Activated naive CD8-positive, alpha-beta T cell treated with anti-CD3 and anti-CD28 coated beads, Interleukin-2, amount 10 ng/mL, durations not matched to agents 7 days and 5 days (primary cell): ENCODE data around the gene CELF2. TPM values are rescaled to one million over a fixed set of nuclear protein-coding genes. Genes with fewer than 3 reads are reported as not detected.

Experiments
- ATAC-seq: fragments of 150-1000 bp; cut with Tn5 transposase; one replicate; pipeline ENCODE4 v1.10.0; 2021; ENCODE audit warnings: low read depth, moderate library complexity
- POLR2A ChIA-PET: fragments of 350-600 bp; sonication (Branson Sonifier 250); formaldehyde crosslinking; loops from one replicate; lab custom pipeline; 2021; ENCODE audit warnings: antibody characterized with exemption; lab: Charles Lee
- DNase-seq: peaks from one replicate; pipeline ENCODE4 v3.0.0; 2021
- H3K27ac Mint-ChIP-seq: one replicate; pipeline ENCODE4 v1.8.0; 2022; ENCODE audit warnings: mild to moderate bottlenecking, mixed read lengths
- H3K27me3 Mint-ChIP-seq: one replicate; pipeline ENCODE4 v1.8.0; 2022; ENCODE audit warnings: mild to moderate bottlenecking, moderate library complexity, mixed read lengths
- H3K36me3 Mint-ChIP-seq: one replicate; pipeline ENCODE4 v1.8.0; 2021; ENCODE audit warnings: mild to moderate bottlenecking, mixed read lengths
- H3K4me1 Mint-ChIP-seq: one replicate; pipeline ENCODE4 v1.8.0; 2021; ENCODE audit warnings: mixed read lengths
- H3K4me3 Mint-ChIP-seq: one replicate; pipeline ENCODE4 v1.8.0; 2022; ENCODE audit warnings: mild to moderate bottlenecking, moderate library complexity, mixed read lengths
- H3K9me3 Mint-ChIP-seq: one replicate; pipeline ENCODE4 v1.8.0; 2021; ENCODE audit warnings: mixed read lengths
- total RNA-seq, 2 experiments: library from RNA; stranded (reverse); gene quantifications; one replicate each; pipeline ENCODE4 v1.2.3, GENCODE V29; 2021

CELF2 gene
- total RNA-seq, 2 experiments from 2014 or later = 168 TPM

- H3K27me3 Mint-ChIP-seq = no peaks in the 10 kb centered on the region
- POLR2A ChIA-PET = no interaction called here
- no peak overlapping the region for H3K4me3 Mint-ChIP-seq
- no peak overlapping the region for H3K27ac Mint-ChIP-seq
- peaks cover 2% of the 10 kb centered on the region for H3K36me3 Mint-ChIP-seq
- H3K9me3 Mint-ChIP-seq = no peaks in the 10 kb centered on the region
- no peaks in the 10 kb centered on the region for H3K4me1 Mint-ChIP-seq
- ATAC-seq (no peak), DNase-seq (no peak)
These were observed 71.0 kb downstream of the CELF2 start for GRCh38 chr10:11088709-11089108.

- Mint-ChIP-seq H3K9me3 (no peaks in the 10 kb centered on the region), H3K4me3 (no peak overlapping the region), H3K36me3 (peaks cover 2% of the 10 kb centered on the region), H3K27ac (no peak overlapping the region), H3K4me1 (no peaks in the 10 kb centered on the region), H3K27me3 (no peaks in the 10 kb centered on the region)
- no peak for ATAC-seq
- DNase-seq = no peak
- POLR2A ChIA-PET = no interaction called here
These were observed 71.6 kb downstream of the CELF2 start for GRCh38 chr10:11089272-11089671.

DNA sequence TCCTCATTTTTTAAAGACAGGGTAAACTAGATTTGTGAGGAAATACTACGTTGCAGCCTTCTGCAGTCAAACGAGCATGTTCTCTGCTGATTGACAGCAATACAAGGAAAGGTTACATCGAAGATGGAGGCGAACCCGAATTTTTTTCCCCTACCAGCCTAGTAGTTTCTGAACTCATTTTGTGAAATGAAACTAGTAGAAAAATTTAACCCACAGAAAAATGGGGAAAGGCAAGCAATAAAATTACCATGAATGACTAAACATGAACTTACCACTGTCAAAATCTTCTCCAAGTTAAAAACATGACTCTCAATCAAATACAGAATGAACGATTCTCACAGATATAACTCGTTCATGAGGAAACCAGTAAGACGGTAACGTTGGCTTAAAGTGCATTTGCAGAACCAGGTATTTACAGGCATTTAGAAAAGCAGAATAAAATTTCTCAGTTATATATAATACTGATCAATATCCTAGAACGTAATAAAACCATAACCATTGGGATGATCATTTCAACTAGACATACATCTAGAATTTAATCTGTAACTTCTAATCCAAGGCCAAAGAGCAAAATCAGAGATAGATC is 73.9 kb downstream of the CELF2 start:
- ATAC-seq (no peak), DNase-seq (no peak)
- H3K27ac Mint-ChIP-seq = no peak overlapping the region
- no peaks in the 10 kb centered on the region for H3K4me1 Mint-ChIP-seq
- H3K4me3 Mint-ChIP-seq = no peak overlapping the region
- H3K36me3 Mint-ChIP-seq = peaks cover 2% of the 10 kb centered on the region
- peaks cover 6% of the 10 kb centered on the region for H3K27me3 Mint-ChIP-seq
- no peaks in the 10 kb centered on the region for H3K9me3 Mint-ChIP-seq
- POLR2A ChIA-PET = no interaction called here

DNA sequence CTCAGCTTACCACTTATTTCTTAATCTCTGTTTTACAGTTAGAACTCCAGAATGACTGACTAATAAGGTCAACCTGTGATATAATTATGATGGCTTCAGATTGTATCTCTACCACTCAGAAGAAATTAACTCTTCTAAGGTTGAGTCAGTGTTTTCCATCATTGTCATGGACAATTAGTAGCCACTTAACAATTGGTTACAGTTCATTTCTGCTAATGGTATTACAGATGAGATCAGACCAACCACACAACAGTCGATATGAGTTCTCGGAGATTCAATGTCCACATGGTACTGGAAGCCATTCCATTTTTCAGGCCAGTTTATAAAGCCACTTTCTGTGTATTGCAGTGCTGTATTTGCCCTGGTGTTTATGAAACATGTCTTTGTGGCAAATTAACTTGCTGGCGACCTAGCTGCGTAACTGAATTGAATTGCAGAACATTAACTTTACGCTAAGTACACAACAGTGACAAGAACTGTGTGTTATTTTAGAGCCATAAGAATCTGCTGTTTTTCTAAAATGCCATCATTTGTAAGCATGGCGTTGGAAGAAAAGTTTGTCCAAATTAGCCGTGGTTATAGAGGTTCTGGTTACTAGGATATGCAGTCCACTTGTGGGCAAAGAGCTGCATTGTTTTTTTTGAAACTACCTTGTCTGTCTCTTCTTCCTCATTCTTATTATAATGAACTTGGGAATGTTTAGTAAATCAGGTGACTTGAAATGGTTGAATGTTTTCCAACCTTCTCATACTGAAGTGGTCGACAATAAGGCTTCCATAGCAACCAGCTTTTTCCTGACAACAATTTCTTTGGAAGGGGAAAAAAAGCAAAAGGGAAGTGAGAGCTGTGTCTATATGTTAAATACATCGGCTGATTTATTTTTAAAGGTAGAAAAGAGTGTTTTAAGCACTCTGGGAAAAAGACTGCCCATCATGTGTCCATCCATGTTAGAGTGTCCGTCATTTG is 76.4 kb downstream of the CELF2 start:
- Mint-ChIP-seq H3K27me3 (peaks cover 11% of the 10 kb centered on the region), H3K9me3 (no peaks in the 10 kb centered on the region), H3K4me3 (no peak overlapping the region), H3K27ac (no peak overlapping the region), H3K4me1 (no peaks in the 10 kb centered on the region), H3K36me3 (peaks cover 2% of the 10 kb centered on the region)
- ATAC-seq = no peak
- no peak for DNase-seq
- POLR2A ChIA-PET = no interaction called here

GRCh38 chr10:11095374-11095801 is 77.7 kb downstream of the CELF2 start:
- Mint-ChIP-seq H3K27me3 (peaks cover 11% of the 10 kb centered on the region), H3K4me3 (no peak overlapping the region), H3K36me3 (peaks cover 2% of the 10 kb centered on the region), H3K9me3 (no peaks in the 10 kb centered on the region), H3K4me1 (no peaks in the 10 kb centered on the region), H3K27ac (no peak overlapping the region)
- DNase-seq (no peak), ATAC-seq (no peak)
- POLR2A ChIA-PET = no interaction called here

DNA sequence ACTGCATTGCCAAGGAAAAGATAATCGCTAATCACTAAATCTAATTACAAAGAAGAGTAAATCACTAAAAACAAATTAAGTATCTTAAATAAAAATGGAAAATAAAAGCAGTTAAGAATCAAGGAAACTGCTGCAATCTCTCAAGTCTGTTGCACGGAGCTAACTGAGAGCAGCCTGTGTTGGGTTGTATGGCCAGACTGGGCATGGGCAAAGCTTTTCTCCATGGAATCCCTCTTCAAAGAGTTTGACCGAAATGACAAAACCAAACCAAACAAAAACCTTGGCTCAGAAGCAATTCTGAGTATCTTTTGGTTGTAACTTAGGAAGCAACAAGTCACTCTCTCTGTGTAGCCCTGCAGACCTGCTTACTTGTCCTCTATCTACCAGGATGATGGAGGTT is 78.8 kb downstream of the CELF2 start:
- Mint-ChIP-seq H3K36me3 (peaks cover 2% of the 10 kb centered on the region), H3K27me3 (peaks cover 11% of the 10 kb centered on the region), H3K4me1 (no peaks in the 10 kb centered on the region), H3K4me3 (no peak overlapping the region), H3K27ac (no peak overlapping the region), H3K9me3 (no peaks in the 10 kb centered on the region)
- no peak for DNase-seq
- no peak for ATAC-seq
- POLR2A ChIA-PET = no interaction called here

DNA sequence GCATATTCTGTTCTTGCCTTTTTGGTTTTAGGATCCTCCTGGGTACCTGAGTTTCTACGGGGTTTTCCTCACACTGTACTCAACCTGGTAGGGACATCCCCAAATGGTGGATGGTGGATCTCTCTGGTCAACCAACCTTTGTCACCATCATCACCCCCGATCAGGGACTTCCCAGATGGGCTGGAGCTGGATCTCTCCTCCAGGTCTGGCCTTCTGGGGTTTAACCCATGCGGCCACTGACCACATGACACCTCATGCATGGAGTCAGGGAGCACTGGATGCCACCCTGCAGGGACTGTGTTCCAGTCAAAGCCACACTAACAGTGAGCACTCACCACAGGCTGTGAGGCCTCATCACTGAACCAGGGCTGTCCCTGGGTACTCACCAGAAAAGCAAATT is 80.0 kb downstream of the CELF2 start:
- Mint-ChIP-seq H3K4me1 (no peaks in the 10 kb centered on the region), H3K4me3 (no peak overlapping the region), H3K36me3 (peaks cover 2% of the 10 kb centered on the region), H3K27me3 (peaks cover 17% of the 10 kb centered on the region), H3K27ac (no peak overlapping the region), H3K9me3 (no peaks in the 10 kb centered on the region)
- POLR2A ChIA-PET = no interaction called here
- DNase-seq (no peak), ATAC-seq (no peak)

DNA sequence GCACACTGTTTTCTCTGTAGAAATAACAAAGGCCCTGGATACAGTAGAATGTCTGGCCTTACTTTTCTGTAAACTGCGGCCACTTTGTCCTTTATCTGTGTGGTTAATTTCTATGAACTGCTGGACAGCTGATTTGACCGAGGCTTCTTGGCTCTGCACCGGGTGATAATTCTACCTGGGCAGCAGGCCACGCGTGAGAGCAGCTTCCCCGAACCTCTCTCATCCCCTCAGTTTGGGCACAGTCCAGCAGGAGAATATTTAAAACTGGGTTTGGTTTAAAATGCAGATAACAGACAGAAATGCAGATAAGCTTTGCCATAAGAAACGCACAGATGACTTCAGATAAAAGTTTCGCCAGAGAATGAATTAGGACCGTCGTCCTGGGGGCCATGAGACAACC is 81.0 kb downstream of the CELF2 start:
- no peak overlapping the region for H3K4me3 Mint-ChIP-seq

GRCh38 chr10:11104772-11105675 is 87.4 kb downstream of the CELF2 start:
- POLR2A ChIA-PET = interaction anchor here (0.6 to 1.1 kb wide), 2 partner anchors 40 to 59 kb away, joined by 3 to 4 read pairs; no protein-coding TSS in a partner anchor
- Mint-ChIP-seq H3K4me1 (peaks cover 16% of the 10 kb centered on the region), H3K9me3 (no peaks in the 10 kb centered on the region), H3K27me3 (peaks cover 11% of the 10 kb centered on the region), H3K36me3 (peaks cover 7% of the 10 kb centered on the region), H3K27ac (peak overlapping the region; percentile 63), H3K4me3 (peak overlapping the region; percentile 44)
- ATAC-seq (peak; percentile 68), DNase-seq (no peak)

More for the DNA sequence above, 81.0 kb downstream of the CELF2 start:
- ATAC-seq = no peak
- DNase-seq = no peak
- no peak overlapping the region for H3K27ac Mint-ChIP-seq
- POLR2A ChIA-PET = no interaction called here
- no peaks in the 10 kb centered on the region for H3K4me1 Mint-ChIP-seq
- H3K36me3 Mint-ChIP-seq = peaks cover 4% of the 10 kb centered on the region
- H3K9me3 Mint-ChIP-seq = no peaks in the 10 kb centered on the region
- peaks cover 19% of the 10 kb centered on the region for H3K27me3 Mint-ChIP-seq

- Mint-ChIP-seq H3K4me1 (peaks cover 16% of the 10 kb centered on the region), H3K4me3 (no peak overlapping the region), H3K27ac (peak overlapping the region; percentile 63), H3K36me3 (peaks cover 11% of the 10 kb centered on the region), H3K27me3 (peaks cover 11% of the 10 kb centered on the region), H3K9me3 (no peaks in the 10 kb centered on the region)
- no peak for ATAC-seq
- POLR2A ChIA-PET = interaction anchor here (0.6 to 1.1 kb wide), 3 partner anchors 39 to 60 kb away, joined by 3 to 6 read pairs (median 4); no protein-coding TSS in a partner anchor
- no peak for DNase-seq
These were observed 88.0 kb downstream of the CELF2 start for GRCh38 chr10:11105676-11106004.

DNA sequence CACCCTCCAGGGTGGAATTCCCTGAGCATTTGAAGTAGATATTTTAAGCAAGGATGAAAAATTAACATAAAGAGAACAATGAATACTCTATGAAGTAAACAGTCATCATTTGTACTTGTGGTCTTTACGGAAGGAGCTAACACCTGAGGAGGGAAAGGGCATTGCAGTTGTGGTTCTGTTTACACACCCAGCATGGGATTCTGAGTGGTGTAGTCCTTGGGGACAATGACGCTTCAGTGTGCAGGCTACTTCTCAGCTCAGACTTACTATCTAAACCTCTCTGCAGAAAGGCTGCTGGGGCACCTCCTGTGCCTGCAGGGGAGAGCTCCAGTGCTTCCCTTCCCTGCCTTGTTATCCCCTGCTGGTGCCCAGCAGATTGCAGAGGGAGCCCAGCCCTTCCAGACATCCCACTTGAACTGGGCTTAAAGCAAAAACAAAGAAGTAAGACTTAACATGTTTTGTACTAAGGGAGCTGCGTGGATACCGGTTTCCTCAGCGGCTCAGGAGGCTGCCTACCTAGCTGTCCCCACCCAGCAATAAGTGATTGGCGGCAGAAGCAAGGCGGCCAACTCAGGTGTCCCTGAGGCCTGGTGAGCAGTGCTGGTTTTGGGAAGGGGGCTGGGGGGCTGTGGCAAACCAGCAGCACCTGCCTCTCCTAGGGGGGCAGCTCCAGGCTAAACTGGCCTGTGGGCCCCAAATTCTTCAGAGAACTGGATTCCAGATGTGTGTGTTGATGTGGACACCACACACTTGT is 89.1 kb downstream of the CELF2 start:
- POLR2A ChIA-PET = interaction anchor here (0.6 to 1.3 kb wide), 5 partner anchors 38 to 59 kb away, joined by 3 to 6 read pairs (median 3); no protein-coding TSS in a partner anchor

GRCh38 chr10:11107948-11108347 is 90.3 kb downstream of the CELF2 start:
- ATAC-seq (no peak), DNase-seq (no peak)
- Mint-ChIP-seq H3K36me3 (peaks cover 7% of the 10 kb centered on the region), H3K4me3 (no peak overlapping the region), H3K4me1 (peaks cover 16% of the 10 kb centered on the region), H3K9me3 (no peaks in the 10 kb centered on the region), H3K27ac (no peak overlapping the region), H3K27me3 (peaks cover 4% of the 10 kb centered on the region)
- POLR2A ChIA-PET = no interaction called here

More for the DNA sequence above, 89.1 kb downstream of the CELF2 start:
- DNase-seq (no peak), ATAC-seq (no peak)
- Mint-ChIP-seq H3K27ac (no peak overlapping the region), H3K27me3 (peaks cover 11% of the 10 kb centered on the region), H3K4me3 (no peak overlapping the region), H3K4me1 (peaks cover 16% of the 10 kb centered on the region), H3K9me3 (no peaks in the 10 kb centered on the region), H3K36me3 (peaks cover 11% of the 10 kb centered on the region)
